ENCODE results near the gene ITPA. TPM values are rescaled to one million over a fixed set of nuclear protein-coding genes. Genes with fewer than 3 reads are reported as not detected.

The ITPA gene
- total and polyA plus RNA-seq, 12 donors = 15.8 to 53.6 (median 22.9) TPM

DNA sequence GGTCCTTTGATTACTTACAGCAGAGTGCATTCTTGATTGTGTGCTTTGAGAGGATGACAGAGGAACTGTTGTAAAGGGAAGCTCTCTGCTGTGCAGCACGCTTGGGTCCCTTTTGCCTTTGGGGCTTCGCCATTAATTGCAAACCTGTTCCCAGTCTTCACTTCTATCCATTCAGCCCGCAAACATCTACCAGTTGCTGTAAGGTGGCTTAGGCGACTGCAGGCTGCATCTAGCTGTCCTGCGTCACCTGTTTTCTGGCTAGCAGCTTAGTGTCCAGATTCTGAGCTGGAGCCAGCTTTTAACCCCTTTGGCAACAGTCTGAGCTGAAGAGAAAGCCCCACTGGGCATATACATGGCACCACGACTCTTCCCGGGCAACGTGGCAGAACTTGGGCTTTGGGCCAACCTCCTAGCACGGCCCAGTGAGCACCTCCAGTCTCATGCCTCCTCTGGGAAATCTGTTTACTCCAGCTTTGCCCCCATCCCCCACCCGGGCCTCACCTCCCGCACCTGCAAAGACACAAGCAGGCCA, 47.2 kb upstream of the ITPA start:
- intact Hi-C loops (cut with DNase I) = loop anchor here in 1 of 10 donors (5.0 kb wide), 1 partner anchor 40 kb away; the partner anchor contains the start of gene DDRGK1
- ATAC-seq (no peak), DNase-seq (no peak)
- Histone ChIP-seq H3K27ac (no peak overlapping the region), H3K36me3 (no peaks in the 10 kb centered on the region), H3K9me3 (no peaks in the 10 kb centered on the region), H3K27me3 (peaks cover 0 to 9% (median 0%) of the 10 kb centered on the region in 7 donors), H3K4me1 (peaks cover 14 to 39% (median 31%) of the 10 kb centered on the region in 9 donors), H3K4me3 (no peak overlapping the region)
- TF ChIP-seq, protein P1, sequence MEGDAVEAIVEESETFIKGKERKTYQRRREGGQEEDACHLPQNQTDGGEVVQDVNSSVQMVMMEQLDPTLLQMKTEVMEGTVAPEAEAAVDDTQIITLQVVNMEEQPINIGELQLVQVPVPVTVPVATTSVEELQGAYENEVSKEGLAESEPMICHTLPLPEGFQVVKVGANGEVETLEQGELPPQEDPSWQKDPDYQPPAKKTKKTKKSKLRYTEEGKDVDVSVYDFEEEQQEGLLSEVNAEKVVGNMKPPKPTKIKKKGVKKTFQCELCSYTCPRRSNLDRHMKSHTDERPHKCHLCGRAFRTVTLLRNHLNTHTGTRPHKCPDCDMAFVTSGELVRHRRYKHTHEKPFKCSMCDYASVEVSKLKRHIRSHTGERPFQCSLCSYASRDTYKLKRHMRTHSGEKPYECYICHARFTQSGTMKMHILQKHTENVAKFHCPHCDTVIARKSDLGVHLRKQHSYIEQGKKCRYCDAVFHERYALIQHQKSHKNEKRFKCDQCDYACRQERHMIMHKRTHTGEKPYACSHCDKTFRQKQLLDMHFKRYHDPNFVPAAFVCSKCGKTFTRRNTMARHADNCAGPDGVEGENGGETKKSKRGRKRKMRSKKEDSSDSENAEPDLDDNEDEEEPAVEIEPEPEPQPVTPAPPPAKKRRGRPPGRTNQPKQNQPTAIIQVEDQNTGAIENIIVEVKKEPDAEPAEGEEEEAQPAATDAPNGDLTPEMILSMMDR (IDR thresholded peaks at IDR 0.05) = no peak
- 59 to 60% methylated on average over 11 of the region's 11 CpGs for WGBS, 2 donors

DNA sequence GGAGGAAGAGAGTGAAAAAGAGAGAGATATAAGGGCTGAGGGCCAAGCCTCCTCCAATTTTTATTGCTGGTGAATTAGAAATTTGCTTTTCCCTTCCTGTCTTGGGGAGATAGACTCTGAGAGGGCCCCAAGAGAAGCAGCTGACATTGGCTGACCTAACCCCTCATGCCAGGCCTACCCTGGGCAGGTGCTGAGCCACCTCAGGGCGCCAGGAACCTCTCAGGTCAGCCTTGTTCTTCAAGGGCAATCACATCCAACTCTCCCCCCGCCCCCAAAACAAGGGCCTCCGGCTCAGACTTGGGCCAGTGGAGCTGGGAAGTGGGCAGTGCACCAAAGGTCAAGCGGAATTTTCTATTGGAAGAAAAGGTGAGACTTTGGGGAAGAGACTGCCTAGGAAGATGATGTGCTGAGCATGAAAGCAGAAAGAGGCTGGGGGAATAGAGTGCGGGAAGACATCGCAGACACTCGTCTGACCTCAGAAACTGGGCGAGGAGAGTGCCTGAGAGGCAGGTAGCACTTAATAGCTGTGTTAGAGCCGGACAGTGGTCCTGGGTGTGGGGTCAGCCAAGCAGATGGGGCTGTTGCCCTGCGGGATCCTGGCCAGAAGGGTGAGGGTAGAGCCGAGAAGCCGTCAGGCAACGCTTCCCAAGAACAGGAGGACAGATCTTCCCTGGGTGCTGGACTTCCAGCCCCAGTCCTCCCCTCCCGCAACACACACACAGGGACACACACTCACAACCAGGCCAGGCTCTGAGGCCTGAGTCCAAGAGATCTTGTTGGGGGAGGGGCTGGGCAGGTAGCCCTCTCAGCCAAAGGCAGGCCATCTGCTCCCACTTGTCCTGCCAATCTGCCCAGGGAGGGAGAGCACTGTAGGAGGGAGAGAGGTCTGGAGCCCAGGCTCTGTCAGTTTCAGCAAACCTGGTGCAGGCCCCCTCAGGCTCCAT, 45.9 kb upstream of the ITPA start:
- Histone ChIP-seq H3K9me3 (no peaks in the 10 kb centered on the region), H3K36me3 (no peaks in the 10 kb centered on the region), H3K4me1 (peaks cover 3 to 27% (median 19%) of the 10 kb centered on the region in 9 donors), H3K4me3 (no peak overlapping the region), H3K27me3 (peaks cover 0 to 21% (median 0%) of the 10 kb centered on the region in 7 donors), H3K27ac (no peak overlapping the region)
- intact Hi-C loops (cut with DNase I) = loop anchor here in 1 of 10 donors (5.0 kb wide), 1 partner anchor 39 kb away; the partner anchor contains the start of gene DDRGK1
- WGBS, 2 donors = 92% methylated on average over 14 of the region's 14 CpGs
- TF ChIP-seq, protein P1 (IDR thresholded peaks at IDR 0.05) = no peak
- no peak for DNase-seq
- no peak for ATAC-seq

DNA sequence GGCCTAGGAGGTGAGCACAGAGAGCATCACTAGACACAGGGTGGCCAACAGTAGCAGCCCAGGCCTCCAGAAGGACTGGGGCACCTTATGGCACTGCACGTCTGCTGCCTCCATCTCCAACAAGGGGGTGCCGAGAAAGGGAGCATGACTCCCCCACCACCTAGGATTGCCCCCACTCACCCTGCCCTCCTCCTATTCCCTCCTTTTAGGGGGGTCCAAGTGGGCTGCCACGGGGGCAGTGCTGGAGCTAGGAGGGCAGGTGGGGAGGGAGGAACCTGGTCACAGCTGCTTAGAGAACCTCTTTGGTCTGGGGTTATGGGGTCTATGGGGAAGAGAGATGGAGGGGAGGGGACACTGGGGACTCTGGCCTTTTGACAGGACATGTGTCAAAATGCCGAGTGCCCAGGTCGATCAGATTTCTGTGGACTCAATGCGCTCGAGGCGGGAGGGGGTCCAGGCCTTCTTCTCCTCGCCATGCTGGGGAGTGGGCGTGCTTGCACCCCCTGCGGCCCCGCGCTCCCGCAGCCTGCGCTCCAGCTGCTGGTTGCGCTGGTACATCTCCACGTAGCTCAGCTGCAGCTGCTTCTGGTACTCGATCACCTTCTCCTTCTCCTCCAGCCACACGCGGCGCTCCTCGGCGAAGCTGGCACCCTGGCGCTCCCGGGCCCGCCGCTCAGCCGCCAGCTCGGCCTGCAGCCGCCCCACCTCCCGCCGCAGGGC, 45.1 kb upstream of the ITPA start:
- TF ChIP-seq, protein P1 (IDR thresholded peaks at IDR 0.05) = no peak
- Histone ChIP-seq H3K27ac (no peak overlapping the region), H3K4me3 (peak overlapping the region in 5 of 10 donors; percentile 26 to 46 (median 38)), H3K4me1 (peaks cover 3 to 21% (median 11%) of the 10 kb centered on the region in 9 donors), H3K9me3 (no peaks in the 10 kb centered on the region), H3K27me3 (peaks cover 0 to 26% (median 0%) of the 10 kb centered on the region in 7 donors), H3K36me3 (no peaks in the 10 kb centered on the region)
- no peak for DNase-seq
- ATAC-seq = no peak
- WGBS, 2 donors = 84 to 96% methylated on average over 32 of the region's 32 CpGs
- intact Hi-C loops (cut with DNase I) = loop anchor here in 1 of 10 donors (5.0 kb wide), 1 partner anchor 38 kb away; the partner anchor contains the start of gene DDRGK1

All from heart right ventricle (tissue), 16 donors.